NCI-H1092 (cell line): ENCODE measurements around the gene SPEM3.

Experiments
- DNase-seq: peaks from one replicate; lab custom pipeline; 2025; lab: John Stamatoyannopoulos, UW

The SPEM3 gene

DNA sequence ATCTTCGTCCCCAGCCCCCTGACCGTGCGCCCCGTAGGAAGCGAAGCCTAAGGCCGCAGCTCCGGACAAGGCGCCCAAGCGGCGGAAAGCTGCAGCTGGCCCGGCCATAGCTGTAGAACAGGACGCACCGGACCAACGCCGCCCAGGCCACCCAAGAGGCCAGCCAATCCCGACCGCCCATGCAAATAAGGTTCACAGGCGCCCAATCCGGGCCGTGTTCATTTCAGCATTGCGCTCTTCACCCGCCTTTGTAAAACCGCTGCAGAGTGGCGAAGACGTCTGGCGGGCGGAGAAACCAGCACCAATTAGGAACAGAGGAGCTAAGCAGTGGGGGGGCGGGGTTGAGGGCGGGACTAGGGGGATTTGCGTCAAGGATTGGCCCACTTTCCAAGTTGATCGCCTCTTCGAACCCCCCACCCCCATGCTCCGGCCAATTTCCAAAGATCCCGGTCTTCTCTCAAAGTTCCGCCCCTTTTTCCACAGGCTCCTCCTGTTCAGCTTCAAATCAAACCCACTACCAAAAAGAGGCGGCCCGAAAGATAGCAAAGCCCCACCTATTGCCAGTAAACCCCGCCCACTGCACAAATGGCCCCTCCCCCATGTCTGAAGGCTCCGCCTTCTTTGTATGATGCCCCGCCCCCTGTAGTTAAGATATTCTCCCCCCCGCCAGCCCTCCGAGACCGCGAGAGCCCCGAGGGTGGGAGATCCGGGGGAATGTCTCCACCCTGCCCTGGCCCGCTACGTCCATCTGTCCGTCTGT lies 24.5 kb upstream of the SPEM3 start, which contains the start of gene TMEM256:
Gene TMEM256, minus strand, starts transcription at position 121 of the 760 bp plus-strand sequence. Its CDS starts 13 bp downstream, at position 108.
- DNase-seq, result peak; percentile 95

DNA sequence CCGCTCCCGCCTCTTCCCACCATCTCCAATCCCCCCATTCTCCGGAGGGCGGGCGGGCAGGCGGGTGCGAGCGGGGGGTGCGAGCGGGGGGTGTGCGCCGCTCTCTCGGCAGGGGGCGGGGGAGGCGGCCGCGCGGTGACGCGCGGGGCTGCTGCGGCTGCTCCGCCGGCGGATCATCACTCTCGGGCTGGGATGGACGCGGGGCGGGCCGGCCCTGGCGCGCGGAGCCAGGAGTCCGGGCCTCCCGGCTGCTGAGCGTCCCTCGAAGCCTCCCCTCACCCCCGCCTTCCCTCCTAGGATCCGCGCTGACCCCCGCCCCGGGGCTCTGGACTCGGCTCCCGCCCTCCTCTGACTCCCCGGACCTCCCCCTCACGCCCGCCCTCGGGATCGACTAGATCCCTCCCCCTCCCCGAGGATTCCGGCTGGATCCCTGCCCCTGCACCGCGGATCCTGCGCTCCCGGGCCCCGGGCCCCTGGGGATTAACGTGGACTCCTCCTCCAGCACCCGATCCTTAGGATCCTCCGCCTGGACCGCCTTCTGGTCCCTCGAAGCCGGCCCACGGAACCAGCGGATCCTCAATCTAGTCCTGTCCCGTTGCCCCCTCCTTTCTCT lies 23.8 kb upstream of the SPEM3 start:
- peak; percentile 51 for DNase-seq

DNA sequence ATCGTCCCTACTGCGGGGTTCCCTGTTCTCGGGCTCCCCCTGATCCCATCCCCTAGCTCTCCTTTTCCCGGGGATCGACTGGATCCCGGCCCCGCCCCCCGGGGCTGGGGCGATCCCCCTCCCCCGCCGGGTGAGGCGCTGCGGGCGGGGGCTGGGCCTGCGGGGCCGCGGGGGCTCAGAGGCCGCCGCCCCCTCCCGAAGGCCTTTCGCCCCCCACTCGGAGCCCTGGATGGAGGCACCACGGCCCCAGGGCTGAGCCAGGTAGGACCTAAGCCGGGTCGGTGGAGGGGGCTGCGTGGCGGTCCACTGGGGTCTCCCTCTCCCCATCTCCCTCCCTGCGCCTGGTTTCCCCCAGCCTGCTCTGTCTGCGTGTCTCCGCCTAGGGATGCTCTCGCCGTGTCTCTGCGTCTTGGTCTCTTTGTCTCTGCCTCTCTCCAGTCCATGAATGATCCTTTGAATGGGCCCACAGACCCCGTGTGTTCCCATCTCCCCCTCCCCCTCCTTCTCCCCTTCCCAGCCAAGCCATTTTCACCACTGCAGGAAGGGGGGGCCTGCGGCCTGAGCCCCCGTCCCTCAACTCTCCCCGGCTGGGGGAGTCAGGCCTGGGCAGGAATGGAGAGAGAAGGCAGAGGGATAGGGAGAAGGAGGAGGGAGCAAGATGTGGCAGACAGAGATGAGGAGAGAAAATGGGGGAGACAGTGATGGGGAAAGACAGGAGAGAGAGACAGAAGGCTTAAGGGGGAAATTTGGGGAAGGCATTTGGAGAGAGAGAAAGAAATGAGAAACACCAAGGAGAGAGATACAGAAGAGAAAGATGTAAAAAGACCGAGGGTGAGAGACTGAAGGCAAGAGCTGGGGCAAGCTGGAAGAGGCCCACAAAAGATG lies 23.1 kb upstream of the SPEM3 start:
- no peak for DNase-seq

GRCh38 chr17:7406235-7406825 lies 22.3 kb upstream of the SPEM3 start:
- DNase-seq, result no peak

- no peak for DNase-seq
Observed at GRCh38 chr17:7407082-7407481, 21.6 kb upstream of the SPEM3 start.

- no peak for DNase-seq
Observed at GRCh38 chr17:7407485-7408251, 21.0 kb upstream of the SPEM3 start, which contains the start of gene NLGN2. NLGN2 (plus strand) TSS chr17:7407845; CDS start chr17:7408256, 411 bp downstream.

GRCh38 chr17:7408252-7408727 lies 20.4 kb upstream of the SPEM3 start:
- DNase-seq, result no peak

- DNase-seq, result no peak
Observed at GRCh38 chr17:7408863-7409262, 19.8 kb upstream of the SPEM3 start.

GRCh38 chr17:7409716-7410115 lies 18.9 kb upstream of the SPEM3 start:
- no peak for DNase-seq

GRCh38 chr17:7410634-7411426 lies 17.8 kb upstream of the SPEM3 start:
- no peak for DNase-seq

DNA sequence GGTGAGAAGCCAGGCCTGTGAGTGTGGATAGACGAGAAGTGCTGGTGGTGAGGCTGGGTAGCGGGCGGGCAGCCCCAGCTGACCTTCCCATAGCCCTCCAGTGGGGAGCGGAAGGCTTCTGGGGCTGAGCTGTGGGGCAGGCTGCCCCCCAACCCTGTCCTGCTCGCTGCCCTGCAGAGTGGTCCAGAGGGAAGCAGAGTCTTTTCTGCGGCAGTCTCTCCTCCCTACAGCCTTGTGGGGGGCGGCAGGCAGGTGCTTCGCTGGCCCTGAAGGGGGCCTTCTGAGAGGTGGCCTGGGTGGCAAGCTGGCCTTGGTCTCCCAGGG lies 17.3 kb upstream of the SPEM3 start:
- no peak for DNase-seq

DNA sequence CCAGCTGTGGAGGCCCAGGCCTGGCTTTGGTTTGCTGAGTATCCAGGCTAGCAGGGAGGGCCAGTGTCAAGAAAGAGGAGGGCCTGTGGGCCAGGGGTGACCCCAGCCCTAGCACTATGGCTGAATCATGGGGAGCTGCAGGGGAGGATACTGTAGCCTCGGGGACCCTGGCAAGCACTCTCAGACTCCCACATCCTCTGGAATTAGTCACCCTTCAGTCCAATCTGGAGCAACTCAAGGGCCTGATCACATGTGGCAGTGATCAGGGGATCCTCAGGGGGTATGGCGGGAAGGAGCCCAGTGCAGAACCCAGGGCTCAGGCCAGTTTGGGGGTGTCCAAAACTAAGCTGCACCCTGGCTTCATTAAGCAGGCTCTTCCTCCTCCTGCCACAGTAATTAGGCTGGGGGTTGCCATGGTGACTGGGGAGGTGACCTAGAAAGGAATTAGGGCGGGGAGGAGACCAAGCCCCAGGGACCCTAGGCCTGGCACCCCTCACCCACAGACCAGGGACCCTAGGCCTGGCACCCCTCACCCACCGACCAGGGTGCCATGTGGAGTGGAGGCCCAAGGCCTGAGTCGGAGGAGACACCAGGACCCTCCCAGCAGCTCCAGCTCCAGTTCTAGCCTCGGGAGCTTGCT lies 15.2 kb upstream of the SPEM3 start:
- no peak for DNase-seq

DNA sequence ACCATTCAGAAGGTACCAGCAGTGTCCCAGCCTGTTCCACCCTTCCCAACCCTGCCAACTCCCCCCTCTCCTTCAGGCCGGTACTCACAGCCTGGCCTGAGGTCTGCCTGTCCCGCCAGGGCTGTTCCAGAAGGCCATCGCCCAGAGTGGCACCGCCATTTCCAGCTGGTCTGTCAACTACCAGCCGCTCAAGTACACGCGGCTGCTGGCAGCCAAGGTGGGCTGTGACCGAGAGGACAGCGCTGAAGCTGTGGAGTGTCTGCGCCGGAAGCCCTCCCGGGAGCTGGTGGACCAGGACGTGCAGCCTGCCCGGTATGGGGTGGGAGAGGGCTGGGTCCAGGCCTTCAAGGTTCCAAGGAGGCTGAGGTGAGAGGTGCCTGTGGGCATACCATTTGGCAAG lies 13.8 kb upstream of the SPEM3 start:
- DNase-seq, result no peak

DNA sequence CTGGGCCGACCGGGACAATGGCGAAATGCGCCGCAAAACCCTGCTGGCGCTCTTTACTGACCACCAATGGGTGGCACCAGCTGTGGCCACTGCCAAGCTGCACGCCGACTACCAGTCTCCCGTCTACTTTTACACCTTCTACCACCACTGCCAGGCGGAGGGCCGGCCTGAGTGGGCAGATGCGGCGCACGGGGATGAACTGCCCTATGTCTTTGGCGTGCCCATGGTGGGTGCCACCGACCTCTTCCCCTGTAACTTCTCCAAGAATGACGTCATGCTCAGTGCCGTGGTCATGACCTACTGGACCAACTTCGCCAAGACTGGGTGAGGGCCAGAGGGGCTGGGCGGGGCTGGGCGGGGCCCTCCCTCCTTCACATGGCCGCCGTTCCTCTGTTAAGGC lies 12.9 kb upstream of the SPEM3 start:
- no peak for DNase-seq

GRCh38 chr17:7416323-7416722 lies 12.3 kb upstream of the SPEM3 start:
- DNase-seq, result no peak

DNA sequence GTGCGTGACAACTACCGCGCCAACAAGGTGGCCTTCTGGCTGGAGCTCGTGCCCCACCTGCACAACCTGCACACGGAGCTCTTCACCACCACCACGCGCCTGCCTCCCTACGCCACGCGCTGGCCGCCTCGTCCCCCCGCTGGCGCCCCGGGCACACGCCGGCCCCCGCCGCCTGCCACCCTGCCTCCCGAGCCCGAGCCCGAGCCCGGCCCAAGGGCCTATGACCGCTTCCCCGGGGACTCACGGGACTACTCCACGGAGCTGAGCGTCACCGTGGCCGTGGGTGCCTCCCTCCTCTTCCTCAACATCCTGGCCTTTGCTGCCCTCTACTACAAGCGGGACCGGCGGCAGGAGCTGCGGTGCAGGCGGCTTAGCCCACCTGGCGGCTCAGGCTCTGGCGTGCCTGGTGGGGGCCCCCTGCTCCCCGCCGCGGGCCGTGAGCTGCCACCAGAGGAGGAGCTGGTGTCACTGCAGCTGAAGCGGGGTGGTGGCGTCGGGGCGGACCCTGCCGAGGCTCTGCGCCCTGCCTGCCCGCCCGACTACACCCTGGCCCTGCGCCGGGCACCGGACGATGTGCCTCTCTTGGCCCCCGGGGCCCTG lies 11.5 kb upstream of the SPEM3 start:
- no peak for DNase-seq

DNA sequence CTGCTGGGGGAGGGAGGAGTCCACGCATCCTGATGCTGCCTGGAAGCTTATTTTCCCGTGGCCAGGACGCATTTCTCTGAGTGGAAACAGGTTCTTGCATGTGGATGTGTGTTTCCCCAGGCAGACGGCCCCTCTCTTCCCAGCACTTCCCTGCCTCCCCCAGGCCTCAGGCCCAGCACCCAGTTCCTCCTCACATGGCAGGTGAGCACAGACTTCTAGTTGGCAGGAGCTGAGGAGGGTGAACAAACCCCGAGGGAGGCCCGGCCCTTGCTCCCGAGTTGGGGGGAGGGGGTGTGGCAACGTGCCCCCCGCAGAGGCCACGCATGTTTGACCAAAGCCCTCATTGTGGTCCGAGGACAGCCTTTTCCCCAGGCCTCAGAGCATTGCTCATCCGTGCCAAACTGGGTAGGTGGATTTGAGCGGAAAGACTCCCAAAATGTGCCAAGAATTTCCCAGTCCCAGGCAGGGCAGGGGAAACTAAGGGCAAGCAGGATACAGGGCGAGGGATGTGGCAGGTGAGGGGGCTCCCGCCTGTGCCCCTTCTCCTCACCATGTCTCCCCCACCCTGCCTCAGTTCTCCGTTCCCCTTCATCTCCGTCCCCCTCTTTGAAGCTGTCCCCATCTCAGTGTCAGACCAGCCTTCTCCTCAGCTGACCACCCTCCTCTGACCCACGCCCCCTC lies 10.0 kb upstream of the SPEM3 start:
- no peak for DNase-seq

- no peak for DNase-seq
Observed at GRCh38 chr17:7419819-7420610, 8.6 kb upstream of the SPEM3 start, which contains the start of gene SPEM1. SPEM1 (plus strand) TSS chr17:7420324; CDS start chr17:7420385, 61 bp downstream.
